BLaER1 (cell line): ENCODE data around the gene TIAM2.

Experiments
- H3K27ac ChIP-seq: shearing (Covaris generic); formaldehyde crosslinking; 2 replicates; pipeline ENCODE4 v1.8.1; 2022
- H3K27me3 ChIP-seq: shearing (Covaris generic); formaldehyde crosslinking; 2 replicates; pipeline ENCODE4 v1.8.1; 2022
- H3K36me3 ChIP-seq: shearing (Covaris generic); formaldehyde crosslinking; 2 replicates; pipeline ENCODE4 v1.8.1; 2022
- H3K4me1 ChIP-seq: shearing (Covaris generic); formaldehyde crosslinking; 2 replicates; pipeline ENCODE4 v1.8.1; 2022
- H3K4me2 ChIP-seq: shearing (Covaris generic); formaldehyde crosslinking; 2 replicates; pipeline ENCODE4 v1.8.1; 2022
- H3K4me3 ChIP-seq: shearing (Covaris generic); formaldehyde crosslinking; 2 replicates; pipeline ENCODE4 v1.8.1; 2022
- H3K9ac ChIP-seq: shearing (Covaris generic); formaldehyde crosslinking; 2 replicates; pipeline ENCODE4 v1.8.1; 2022
- H3K9me3 ChIP-seq: shearing (Covaris generic); formaldehyde crosslinking; 2 replicates; pipeline ENCODE4 v1.8.1; 2022
- H4K20me1 ChIP-seq: shearing (Covaris generic); formaldehyde crosslinking; 2 replicates; pipeline ENCODE4 v1.8.1; 2022
- Cebpa-rat ChIP-seq: shearing (Covaris generic); IDR thresholded peaks from 2 replicates; pipeline ENCODE4 v1.8.1; 2022

Gene TIAM2

DNA sequence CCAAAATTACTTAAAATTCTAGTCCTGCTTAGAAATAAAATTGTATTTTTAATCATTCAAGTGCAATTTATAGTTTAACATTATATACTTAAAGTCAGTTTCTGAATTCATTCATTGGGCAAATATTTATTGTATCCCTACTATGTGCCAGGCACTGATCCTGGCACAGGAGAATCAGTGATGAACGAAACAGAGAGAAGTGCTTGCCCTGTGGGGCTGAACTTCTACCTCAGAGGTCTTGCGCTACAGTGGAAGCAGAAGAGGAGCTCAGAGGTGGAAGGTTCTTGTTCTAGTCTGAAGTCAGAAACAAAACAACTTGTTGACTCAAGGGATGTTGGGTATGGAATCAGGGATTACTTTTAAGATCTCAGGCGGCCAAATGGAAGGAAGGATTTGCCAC, 274.6 kb downstream of the TIAM2 start:
- peaks cover 39% of the 10 kb centered on the region for H3K36me3 ChIP-seq
- no peak overlapping the region for H3K4me2 ChIP-seq
- H3K4me1 ChIP-seq = peaks cover 14% of the 10 kb centered on the region
- H4K20me1 ChIP-seq = no peaks in the 10 kb centered on the region
- no peaks in the 10 kb centered on the region for H3K9me3 ChIP-seq
- H3K27me3 ChIP-seq = no peaks in the 10 kb centered on the region
- H3K27ac ChIP-seq = no peak overlapping the region
- TF ChIP-seq Cebpa-rat = no peak
- H3K4me3 ChIP-seq = no peak overlapping the region
- no peak overlapping the region for H3K9ac ChIP-seq

DNA sequence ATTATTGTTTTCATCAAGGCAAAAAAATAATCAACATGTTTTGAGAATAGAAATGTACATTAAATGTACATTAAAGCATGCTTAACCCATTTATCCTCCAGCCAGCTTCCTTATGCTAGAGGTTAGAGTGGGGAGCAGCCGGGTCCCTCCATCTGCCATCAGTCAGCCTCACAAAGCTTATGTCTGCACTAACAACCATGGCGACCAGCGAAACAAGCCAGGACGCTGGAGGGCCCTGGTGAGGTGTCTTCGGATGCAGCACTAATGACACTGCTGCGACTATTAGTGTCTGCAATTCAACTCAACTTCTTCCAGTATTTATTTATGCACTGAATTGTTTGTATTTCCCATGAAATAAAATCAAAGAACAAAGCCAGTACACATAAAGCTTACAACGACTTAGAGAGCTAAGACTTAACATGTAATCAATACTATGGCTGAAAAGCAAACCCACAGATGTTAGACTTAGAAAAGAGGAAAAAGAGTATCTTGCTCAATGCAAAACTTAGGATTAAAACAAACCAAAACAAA, 275.5 kb downstream of the TIAM2 start:
- Histone ChIP-seq H3K4me1 (peaks cover 14% of the 10 kb centered on the region), H3K27me3 (no peaks in the 10 kb centered on the region), H3K4me2 (no peak overlapping the region), H4K20me1 (no peaks in the 10 kb centered on the region), H3K4me3 (no peak overlapping the region), H3K27ac (no peak overlapping the region), H3K9me3 (no peaks in the 10 kb centered on the region), H3K36me3 (peaks cover 40% of the 10 kb centered on the region), H3K9ac (no peak overlapping the region)
- TF ChIP-seq Cebpa-rat = no peak

GRCh38 chr6:155271145-155271544, 276.0 kb downstream of the TIAM2 start:
- H3K4me2 ChIP-seq = no peak overlapping the region
- H3K27ac ChIP-seq = no peak overlapping the region
- H3K9ac ChIP-seq = no peak overlapping the region
- H3K36me3 ChIP-seq = peaks cover 44% of the 10 kb centered on the region
- H3K9me3 ChIP-seq = no peaks in the 10 kb centered on the region
- H3K27me3 ChIP-seq = no peaks in the 10 kb centered on the region
- no peaks in the 10 kb centered on the region for H4K20me1 ChIP-seq
- no peak for TF ChIP-seq Cebpa-rat
- peaks cover 14% of the 10 kb centered on the region for H3K4me1 ChIP-seq
- H3K4me3 ChIP-seq = no peak overlapping the region

GRCh38 chr6:155272353-155273232, 277.5 kb downstream of the TIAM2 start:
- H3K9ac ChIP-seq = no peak overlapping the region
- H3K4me1 ChIP-seq = peaks cover 14% of the 10 kb centered on the region
- H4K20me1 ChIP-seq = no peaks in the 10 kb centered on the region
- TF ChIP-seq Cebpa-rat = no peak
- no peak overlapping the region for H3K4me3 ChIP-seq
- peaks cover 34% of the 10 kb centered on the region for H3K36me3 ChIP-seq
- H3K9me3 ChIP-seq = no peaks in the 10 kb centered on the region
- H3K4me2 ChIP-seq = no peak overlapping the region; the same call in 1 of the 2 replicates
- H3K27ac ChIP-seq = no peak overlapping the region
- H3K27me3 ChIP-seq = no peaks in the 10 kb centered on the region

GRCh38 chr6:155273431-155273830, 278.3 kb downstream of the TIAM2 start:
- H3K9me3 ChIP-seq = no peaks in the 10 kb centered on the region
- no peaks in the 10 kb centered on the region for H4K20me1 ChIP-seq
- peaks cover 14% of the 10 kb centered on the region for H3K4me1 ChIP-seq
- H3K36me3 ChIP-seq = peaks cover 36% of the 10 kb centered on the region
- peak overlapping the region; percentile 56 for H3K4me2 ChIP-seq
- H3K4me3 ChIP-seq = no peak overlapping the region
- no peaks in the 10 kb centered on the region for H3K27me3 ChIP-seq
- TF ChIP-seq Cebpa-rat = no peak
- no peak overlapping the region for H3K9ac ChIP-seq
- no peak overlapping the region for H3K27ac ChIP-seq

DNA sequence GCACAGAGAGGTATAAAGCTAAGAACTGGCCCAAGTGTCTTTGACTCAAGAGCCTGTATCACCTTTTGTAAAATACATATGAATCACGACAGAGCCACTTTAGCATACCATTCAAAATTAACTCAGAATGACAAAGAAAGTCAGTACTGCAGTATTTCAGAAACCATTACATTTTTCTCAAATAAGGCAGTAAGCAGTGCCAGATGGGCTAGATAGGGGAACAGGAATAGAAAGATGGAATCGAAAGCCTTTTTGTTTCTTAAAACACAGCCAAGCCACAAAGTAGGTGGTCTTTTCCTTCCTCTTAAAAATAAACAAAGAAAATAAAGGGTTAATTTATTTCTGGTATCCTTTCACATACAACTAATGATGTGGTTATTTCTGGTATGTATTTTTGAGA, 279.0 kb downstream of the TIAM2 start:
- H3K27me3 ChIP-seq = no peaks in the 10 kb centered on the region
- H3K9ac ChIP-seq = no peak overlapping the region
- H3K4me1 ChIP-seq = peaks cover 14% of the 10 kb centered on the region
- H3K4me3 ChIP-seq = no peak overlapping the region
- no peaks in the 10 kb centered on the region for H3K9me3 ChIP-seq
- peaks cover 41% of the 10 kb centered on the region for H3K36me3 ChIP-seq
- no peak overlapping the region for H3K4me2 ChIP-seq
- H3K27ac ChIP-seq = no peak overlapping the region
- TF ChIP-seq Cebpa-rat = no peak
- no peaks in the 10 kb centered on the region for H4K20me1 ChIP-seq

DNA sequence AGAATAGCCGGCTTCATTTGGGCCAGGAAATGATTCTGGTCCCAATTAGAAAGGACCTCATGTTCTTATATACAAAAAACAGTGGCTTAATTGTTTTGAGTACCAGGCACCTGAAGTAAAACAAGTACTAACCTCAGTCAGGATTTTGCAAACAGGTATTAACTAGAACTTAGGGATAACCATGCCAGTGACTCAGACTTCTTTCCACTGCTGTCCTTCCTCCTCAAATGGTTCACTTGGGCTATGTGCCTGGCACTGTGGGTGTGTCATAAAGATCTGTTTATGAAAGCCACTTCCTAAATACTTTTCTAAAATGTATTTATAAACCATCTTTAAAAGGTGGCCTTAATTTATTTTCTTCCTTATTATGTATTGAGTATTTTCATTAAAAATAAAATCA, 279.4 kb downstream of the TIAM2 start:
- no peak for TF ChIP-seq Cebpa-rat
- peaks cover 45% of the 10 kb centered on the region for H3K36me3 ChIP-seq
- H3K4me2 ChIP-seq = no peak overlapping the region
- H3K4me1 ChIP-seq = peaks cover 14% of the 10 kb centered on the region
- H3K9me3 ChIP-seq = no peaks in the 10 kb centered on the region
- no peaks in the 10 kb centered on the region for H3K27me3 ChIP-seq
- no peak overlapping the region for H3K9ac ChIP-seq
- H4K20me1 ChIP-seq = no peaks in the 10 kb centered on the region
- no peak overlapping the region for H3K4me3 ChIP-seq
- H3K27ac ChIP-seq = no peak overlapping the region

GRCh38 chr6:155275808-155276480, 280.8 kb downstream of the TIAM2 start:
- TF ChIP-seq Cebpa-rat = no peak
- Histone ChIP-seq H3K27ac (no peak overlapping the region), H4K20me1 (no peaks in the 10 kb centered on the region), H3K4me2 (no peak overlapping the region), H3K9ac (no peak overlapping the region), H3K36me3 (peaks cover 47% of the 10 kb centered on the region), H3K9me3 (no peaks in the 10 kb centered on the region), H3K4me1 (peaks cover 14% of the 10 kb centered on the region), H3K27me3 (no peaks in the 10 kb centered on the region), H3K4me3 (no peak overlapping the region)

DNA sequence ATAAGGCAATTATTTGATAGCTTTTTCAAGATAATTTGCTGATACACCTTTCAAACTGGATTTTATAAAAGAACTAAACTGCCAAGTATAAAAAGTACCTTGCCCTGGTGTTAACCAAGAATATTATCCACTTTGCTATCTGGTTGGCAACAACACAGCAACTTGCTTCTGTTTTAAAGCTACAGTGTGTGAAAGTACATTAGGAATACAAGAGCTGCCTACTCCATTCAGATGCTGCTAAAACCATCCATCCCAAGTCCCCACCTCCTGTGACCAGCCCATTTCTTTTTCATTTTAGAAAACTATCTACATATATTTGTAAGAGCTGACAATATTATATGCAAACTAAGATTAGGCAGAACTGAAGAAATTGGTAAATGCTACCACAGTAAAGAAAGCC, 281.5 kb downstream of the TIAM2 start:
- Histone ChIP-seq H3K27ac (no peak overlapping the region), H3K4me2 (no peak overlapping the region), H4K20me1 (no peaks in the 10 kb centered on the region), H3K36me3 (peaks cover 54% of the 10 kb centered on the region), H3K27me3 (no peaks in the 10 kb centered on the region), H3K9me3 (no peaks in the 10 kb centered on the region), H3K9ac (no peak overlapping the region), H3K4me3 (no peak overlapping the region), H3K4me1 (peaks cover 14% of the 10 kb centered on the region)
- TF ChIP-seq Cebpa-rat = no peak
